EL (cell line): ENCODE data around the gene KCNV2.
A peak's percentile ranks its signal among the peaks of the same experiment; 100 is the strongest.

Experiments used
- DNase-seq: peaks from one replicate; pipeline ENCODE4 v3.0.0-alpha.2; 2016

KCNV2 gene

DNA sequence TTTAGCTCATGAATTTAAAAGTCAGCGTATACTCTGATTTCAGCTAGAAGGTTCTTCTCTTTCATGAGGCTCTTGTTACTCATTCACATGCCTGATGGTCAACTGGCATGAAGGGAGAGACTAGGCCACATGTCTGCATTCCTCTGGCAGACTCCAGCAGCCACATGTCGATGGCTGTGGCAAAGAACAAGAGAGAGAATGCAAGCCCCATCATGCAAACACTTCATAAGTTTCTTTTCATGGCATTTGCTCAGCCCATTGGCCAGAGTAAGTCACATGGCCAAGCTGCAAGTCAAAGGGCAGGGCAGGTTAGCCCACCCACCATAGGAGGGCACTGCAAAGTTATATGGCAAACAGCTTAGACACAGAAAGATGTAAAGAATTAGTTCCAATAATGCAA lies 5.4 kb downstream of the KCNV2 start:
- peak; percentile 51 for DNase-seq

DNA sequence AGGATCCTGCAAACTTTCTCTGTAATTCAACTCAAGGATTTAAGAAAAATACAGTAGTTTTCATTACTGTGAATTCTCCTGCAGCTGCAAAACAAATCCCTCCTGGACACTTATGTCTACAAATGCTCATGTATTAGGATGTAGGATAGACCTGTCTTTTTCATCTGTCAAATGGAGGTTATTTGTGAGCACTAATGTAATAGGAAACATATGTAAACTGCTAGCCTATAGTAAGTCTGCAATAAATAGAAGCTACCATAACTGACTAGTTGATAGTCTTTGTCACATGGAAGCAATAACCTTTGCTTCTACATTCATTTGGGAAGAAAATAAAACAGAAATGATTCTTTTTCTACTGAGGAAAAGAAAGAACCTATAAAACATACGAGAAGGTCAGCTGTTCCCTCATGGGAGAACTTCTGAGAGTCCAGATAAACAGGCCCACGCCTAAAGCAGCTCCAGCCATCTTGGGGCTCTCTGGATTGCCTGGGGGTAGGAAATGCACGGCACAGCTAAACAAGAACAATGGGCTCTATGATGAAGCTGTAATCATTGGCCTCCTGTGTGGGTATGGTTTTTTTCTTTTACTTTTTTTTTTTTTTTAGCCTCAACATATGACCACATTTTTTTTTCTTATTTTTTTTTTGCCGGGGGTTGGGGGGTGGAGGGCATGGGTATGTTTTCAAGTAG lies 6.2 kb downstream of the KCNV2 start:
- no peak for DNase-seq

DNA sequence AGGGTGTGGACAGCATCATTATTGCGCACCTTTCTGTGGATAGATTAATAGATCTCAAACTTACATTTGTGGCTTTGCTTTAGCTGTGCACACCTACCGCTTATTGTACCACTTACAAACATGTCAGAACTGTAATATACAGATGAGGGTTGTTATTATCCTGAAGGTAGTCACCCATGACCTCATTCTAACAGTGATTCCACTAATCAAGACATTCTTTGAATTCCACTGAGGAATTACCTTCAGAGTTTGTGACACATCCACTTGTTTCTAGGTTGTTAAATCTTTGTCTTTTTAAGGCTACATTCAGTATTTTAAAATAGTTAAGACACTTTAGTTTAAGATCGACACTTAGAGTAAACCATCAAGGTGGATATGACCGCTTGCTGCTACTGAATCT lies 7.8 kb downstream of the KCNV2 start:
- peak; percentile 7 for DNase-seq

DNA sequence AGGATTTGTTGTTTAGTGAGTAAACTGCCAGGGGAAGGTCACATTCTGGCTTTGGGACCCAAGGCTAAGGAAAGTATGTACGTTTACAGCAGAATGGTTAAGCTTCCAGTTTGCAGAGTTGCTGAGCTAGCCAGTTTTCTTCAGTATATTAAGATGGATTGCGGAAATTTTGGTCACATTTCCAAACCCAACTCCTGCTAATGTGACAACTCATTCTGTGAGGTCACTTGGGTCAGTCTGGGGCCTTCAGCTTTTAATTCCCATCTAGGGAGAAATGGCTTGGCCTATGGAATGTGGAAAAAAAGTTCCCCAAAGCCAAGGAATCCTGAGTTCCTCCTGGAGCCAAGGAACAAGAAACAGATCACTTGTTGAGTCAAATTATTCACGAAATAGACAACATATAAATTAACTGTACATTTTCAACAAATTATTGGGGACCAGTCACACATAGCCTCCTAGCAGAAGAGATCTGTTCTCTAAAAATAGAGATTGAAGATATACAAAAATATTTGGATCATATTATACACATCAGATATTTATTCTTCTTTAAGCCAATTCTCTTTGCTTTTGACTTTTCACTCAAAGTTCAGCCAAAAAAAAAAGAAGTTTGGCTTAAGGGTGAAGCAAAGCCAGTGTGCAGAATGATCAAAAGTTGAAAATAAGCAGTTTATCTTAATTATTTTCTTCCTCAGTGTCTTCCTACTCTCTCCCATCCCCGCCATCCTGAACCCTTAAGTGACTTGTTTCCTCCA lies 8.8 kb downstream of the KCNV2 start:
- DNase-seq, result no peak

DNA sequence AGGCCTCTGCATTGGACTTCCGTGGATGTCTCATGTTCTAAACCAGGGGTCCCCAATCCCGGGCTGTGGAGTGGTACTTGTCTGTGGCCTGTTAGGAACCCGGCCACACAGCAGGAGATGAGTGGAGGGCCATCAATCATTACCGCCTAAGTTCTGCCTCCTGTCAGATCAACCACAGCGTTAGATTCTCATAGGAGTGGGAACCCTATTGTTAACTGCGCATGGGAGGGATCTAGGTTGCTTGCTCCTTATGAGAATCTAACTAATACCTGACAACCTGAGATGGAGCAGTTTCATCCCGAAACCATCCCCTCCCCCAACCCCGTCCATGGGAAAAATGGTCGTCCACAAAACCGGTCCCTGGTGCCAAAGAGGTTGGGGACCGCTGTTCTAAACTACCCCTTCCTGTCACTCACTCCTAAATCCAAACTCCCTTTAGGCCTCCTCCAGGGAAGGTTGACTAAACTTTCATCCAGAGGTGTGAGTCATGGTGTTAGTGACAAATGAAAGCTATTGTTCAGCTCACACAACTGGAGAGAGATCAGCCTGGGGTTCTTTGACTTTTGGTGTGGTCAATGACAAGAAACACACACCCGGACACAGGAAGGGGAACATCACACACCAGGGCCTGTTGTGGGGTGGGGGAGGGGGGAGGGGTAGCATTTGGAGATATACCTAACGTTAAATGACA lies 9.5 kb downstream of the KCNV2 start:
- DNase-seq, result peak; percentile 29

DNA sequence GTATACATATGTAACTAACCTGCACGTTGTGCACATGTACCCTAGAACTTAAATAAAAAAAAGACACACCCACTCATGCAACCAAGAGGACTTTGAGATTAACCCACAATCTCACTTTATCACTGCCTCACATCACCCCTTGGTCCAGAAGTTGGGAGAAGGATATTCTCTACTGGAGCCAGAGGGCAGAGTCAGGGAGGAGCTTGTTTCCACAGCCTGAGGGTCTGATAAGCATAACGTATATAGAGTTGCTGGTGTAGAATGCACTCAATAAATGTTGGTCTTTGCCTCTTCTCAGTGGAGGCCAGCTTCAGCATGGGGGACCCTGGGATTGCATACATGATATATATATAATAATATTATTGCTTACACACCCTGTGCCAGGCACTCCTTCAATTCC lies 10.1 kb downstream of the KCNV2 start:
- no peak for DNase-seq

DNA sequence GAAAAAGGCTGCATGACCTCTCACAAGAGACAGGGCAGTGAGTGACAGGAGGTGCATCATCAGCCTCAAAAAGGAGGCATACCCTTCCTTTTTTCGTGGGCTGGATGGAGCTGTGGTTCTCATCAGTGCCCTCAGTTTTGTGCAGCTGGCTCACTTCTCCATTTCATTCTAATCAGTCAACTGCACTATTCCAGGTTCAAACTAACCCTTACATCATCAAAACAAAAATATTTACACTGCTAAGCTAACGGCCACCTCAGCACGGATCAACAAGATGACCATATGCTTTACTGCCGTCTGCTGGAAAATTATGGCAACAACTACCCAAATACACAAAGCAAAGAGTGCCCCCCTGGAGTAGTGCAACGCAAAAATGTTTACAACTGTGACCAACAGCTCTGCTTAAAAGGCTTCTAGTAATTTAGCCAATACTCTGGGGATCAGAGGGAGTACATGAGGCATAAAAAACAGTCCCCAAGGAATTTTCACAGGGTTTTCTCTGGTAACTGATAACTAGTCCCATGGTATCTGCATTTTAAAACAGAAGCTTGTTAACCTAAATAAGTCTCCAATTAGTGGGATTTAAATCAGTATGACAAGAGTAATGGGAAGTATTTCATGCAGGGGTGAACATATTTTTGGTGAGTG lies 10.8 kb downstream of the KCNV2 start:
- DNase-seq, result peak; percentile 63

DNA sequence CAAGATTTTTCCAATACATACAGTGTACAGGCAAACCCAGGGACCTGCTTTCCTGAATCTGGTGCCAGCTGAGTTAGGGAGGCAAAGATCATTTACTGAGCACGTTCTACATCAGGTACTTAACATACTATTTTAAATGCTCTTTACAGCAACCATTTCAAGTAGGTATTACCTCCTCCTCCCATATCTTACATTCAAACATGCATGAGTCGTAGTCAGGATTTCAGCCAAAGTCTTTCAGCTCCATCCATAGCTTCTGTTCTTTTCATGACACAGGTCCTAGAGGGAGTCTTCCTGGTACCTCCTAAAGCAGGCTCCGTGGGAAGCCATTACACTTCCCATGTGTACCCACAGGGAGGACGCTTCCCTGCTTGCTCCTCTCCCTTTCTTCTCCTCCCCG lies 11.7 kb downstream of the KCNV2 start:
- peak; percentile 54 for DNase-seq

DNA sequence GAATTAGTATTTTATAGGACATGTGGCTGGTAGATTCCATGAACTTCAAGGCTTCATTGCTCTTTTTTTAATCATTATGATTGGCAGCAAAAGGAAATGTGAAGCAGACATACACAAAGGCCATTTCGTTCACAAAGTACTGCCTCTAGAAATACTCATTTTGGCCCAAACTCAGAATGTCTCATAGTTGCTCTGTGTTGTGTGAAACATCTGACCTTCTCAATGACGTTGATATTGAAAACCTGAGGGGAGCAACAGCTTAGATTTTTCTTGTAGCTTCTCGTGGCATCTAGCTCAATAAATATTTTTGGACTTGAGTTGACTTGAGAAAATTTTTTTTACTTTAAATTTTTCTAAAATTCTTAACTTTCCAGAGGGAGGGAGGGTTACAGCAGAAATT lies 12.4 kb downstream of the KCNV2 start:
- no peak for DNase-seq

DNA sequence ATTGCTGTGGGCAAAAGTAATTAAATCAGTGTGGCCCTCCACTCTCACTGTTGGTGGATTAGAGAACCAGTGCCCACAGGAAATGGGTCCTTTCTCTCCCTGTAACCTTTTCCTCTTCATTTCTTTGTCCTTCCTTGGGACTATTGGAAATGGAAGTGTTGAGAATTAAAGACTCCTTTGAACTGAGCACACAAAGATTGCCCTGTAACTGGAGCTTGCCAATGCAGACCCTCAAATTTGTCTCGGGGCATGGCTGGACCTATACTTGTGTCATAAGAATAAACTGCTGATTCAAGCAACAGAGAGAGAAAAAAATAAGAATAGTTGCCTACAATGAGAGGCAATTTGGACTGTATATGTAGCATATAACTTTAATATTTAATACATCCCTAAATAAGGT lies 13.7 kb downstream of the KCNV2 start:
- no peak for DNase-seq

DNA sequence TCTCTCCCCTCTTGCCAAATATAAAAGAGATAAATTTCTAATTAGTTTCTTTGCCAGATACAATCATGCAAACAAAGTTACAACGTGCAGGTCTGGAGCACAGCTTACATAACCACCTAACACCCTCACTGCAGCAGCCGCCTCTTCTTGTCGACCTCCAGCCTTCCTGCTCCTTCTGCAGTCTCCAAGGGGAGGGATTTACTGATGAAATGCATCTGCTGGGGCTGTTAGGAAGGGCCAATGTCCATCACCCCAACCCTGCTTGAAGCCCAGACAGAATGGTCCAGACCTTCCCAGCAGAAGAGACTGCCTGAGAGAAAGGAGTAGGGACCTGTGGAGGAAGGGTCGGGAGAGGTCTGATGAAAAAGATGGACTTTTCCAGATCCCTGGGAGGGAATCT lies 15.2 kb downstream of the KCNV2 start:
- no peak for DNase-seq

DNA sequence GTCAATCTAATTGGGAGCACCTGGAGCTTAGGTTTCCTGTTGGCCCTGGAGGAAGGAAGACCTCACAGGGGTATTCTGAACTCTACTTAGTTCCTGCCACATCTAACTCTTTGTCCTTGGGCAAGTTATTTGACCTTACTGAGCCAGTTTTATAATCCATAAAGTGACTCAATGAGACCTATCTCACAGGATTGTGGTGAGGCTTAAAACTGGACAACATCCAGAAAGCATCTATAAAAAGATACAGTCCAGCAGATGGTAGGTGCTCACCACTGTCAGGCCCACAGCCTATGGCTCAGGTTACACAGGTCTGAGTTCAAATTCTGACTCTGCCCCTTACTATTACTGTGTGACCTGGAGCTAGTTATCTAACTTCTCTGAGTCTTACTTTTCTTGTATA lies 23.3 kb downstream of the KCNV2 start:
- peak; percentile 41 for DNase-seq

DNA sequence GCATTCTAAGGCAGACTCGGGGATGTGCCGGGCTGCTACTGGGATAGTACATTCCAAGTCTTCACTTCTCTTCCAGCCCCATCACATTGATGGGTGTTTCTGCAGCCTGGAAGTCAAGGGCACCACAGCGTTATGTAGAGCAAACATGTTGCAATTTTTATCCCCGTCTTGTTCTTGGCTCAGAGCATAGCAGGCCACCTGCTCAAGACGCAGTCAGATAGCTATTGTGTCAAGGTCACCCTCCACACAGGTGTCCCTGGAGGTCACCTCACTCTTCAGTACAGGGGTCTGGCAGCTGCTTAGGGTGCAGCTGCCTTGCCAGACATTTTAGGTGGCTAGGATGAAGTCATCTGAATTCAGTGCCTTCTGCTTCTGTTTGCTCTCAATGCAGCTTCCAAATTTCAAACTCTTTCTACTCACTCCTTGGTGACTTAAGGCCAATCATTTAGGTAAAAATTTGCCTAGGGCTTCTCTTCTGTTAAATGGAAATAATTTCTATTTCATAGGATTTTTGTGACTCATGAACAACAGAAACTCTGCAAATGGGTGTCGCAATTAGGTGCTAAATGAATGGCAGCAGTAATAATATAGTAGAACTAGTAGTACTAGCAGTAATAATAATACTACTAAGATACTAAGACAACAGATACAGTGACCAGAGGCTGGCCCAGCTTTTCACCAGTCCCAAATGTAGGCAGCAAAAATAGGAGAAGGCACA lies 24.3 kb downstream of the KCNV2 start:
- no peak for DNase-seq

DNA sequence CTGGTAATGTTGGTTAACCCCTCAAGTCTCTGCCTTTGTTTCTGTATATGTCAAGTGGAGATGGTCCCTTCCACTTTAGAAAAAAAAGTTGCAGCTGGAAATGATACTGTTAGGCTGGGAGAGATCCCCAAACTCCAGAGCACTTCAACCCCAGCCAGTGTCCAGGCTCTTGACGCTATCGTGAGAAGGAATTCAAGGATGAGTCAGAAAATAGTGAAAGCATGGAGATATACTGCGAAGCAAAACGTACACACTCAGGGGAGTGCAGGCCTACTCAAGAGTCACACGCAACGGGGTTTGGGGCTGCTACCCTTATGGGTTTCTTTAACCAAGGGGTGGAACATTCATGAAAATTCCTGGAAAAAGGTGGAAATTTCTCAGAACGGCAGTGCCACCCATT lies 24.9 kb downstream of the KCNV2 start:
- no peak for DNase-seq

DNA sequence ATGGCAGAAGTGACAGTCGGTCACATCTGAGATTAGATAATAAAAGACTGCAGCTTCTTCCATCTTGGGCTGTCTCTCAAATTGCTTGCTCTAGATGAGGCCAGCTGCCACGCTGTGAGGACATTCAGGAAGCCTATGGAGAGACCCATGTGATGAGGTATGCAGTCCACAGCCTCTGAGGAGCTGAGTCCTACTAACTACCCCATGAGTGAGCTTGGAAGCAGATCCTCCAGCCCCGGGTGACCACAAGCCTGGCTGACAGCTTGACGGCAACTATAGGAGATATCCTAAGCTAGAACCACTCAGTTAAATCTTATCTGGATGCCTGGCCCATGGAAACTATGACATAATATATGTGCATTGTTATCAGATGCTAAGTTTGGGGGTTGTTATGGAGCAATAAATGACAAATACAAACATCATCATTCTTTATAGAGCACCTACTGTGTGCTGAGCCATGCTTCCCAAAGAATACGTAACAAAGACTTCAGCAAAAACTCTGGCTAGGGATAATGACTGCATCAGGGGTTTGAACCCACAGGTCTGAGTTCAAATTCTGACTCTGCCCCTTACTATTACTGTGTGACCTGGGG lies 26.7 kb downstream of the KCNV2 start:
- DNase-seq, result no peak

DNA sequence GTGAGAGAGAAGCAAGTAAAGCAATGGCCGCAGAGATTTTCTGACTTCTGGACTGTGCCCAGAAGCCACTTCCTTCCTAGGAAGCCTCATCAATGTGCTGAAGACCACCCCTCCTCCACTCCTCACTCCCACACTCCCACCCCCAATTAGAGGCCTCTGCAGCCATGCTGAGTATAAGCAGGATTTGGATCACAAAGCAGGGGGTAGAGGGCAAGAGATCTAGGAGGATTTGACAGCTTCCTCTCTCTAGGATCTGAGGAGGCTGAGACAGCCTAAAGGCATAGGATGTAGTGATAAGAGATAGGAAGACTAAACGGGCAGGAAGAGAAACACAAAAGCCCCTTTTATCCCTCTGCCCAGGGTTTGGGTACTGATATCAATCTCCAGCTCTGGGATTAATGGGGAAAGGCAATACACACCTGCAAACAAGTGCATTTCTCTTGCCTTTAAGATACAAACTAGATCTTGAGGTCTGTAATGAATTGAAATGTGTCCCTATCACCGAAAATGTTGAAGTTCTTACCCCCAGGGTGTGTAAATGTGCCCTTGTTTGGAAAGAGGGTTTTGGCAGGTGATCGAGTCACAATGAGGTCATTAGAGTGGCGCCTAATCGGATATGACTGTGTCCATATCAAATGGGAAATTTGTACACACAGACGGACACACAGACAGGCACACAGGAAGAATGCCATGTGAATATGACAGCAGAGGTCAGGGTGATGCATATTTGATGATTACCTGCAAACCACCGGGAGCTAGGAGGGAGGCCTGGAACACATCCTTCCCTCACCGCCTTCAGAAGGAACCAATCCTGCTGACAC lies 28.5 kb downstream of the KCNV2 start:
- no peak for DNase-seq

DNA sequence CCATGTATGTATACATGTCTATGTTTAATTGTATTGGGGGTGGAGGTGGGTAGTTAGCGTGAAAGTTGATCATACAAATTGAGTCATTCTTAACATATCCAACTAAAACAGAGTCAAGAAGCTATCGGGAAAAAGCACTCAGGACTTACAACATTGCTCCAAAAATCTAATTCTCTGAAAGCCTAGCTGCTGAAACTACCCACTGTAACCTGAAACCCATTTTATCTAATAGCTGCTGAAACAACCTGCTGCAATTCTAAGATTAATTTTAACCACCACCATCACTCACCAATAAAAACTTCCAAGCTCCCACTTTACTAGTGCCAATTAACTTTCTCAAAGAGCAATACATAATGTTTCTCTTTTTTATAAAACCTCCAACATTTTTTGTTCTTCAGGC lies 32.2 kb downstream of the KCNV2 start:
- no peak for DNase-seq

DNA sequence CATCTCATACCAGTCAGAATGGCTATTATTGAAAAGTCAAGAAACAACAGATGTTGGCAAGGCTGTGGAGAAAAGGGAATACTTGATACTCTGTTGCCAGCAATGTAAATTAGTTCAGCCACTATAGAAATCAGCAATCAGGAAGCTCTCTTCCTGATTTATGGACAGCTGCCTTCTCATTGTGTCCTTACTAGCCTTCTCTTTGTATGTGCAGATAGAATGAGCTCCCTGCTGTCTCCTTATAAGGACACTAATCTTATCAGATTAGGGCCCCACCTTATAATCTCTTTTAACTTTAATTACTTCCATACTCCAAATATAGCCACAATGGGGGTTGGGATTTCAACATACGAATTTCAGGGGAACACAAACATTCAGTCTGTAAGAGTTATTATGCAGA lies 38.0 kb downstream of the KCNV2 start:
- no peak for DNase-seq

DNA sequence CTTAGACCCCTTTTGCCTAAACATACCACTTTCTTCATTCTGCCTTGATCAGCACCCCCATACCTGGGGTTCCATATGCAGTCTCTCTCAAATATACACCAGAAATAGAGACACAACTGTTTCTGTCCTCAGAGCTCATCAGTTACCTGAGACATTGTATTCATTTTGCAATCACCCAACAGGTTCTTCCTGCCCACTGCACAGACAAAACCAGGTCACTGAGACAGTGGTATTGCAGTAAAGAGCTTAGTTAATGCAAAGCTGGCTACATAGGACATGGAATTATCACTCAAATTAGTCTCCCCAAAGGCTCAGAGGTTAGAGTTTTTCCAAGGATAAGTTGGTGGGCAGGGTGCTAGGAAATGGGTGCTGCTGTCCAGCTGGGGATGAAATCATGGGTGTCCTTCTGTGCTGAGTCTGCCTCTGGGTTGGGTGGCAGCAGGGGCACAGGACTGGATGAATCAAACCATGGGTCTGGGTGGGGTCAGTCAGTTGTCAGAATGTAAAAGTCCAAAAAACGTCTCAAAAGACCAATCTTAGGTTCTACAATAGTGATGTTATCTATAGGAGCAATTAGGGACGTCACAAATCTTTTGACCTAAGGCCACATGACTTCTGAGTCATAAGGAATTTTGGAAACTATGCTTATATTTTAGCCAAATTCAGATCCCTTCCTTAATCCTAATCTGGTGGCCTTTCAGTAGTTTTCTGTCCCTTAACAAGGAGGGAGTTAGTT lies 41.0 kb downstream of the KCNV2 start:
- peak; percentile 24 for DNase-seq

DNA sequence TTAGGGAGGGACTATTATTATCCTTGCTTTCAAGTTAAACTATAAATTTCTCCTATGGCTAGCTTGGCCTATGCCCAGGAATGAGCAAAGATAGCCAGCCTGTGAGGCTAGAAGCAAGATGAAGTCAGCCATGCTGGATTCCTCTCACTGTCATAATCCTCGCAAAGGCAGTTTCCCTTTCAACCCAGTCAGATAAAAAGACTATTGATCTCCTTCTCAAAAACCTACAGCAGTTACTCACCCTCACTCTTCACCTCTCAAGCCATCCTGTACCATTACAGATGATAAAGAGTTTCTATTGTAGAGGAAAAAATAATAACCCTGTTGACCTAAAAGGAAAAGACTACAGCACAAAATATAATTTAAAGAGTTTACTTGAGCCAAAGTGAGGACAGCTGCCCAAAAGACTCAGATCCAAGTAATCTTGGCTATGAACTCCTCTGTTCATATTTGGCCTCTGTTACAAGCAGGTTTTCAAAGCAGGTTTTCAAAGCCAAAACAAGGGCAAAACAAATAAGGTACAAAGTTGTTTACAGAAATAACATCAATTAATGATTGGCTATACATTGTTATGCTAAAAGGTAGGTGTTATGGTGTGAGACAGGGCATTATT lies 41.7 kb downstream of the KCNV2 start:
- peak; percentile 17 for DNase-seq
